Right atrium auricular region (tissue), 2 donors: ENCODE measurements around the gene GAL3ST2. TPM values are rescaled to one million over a fixed set of nuclear protein-coding genes. Genes with fewer than 3 reads are reported as not detected.

Source experiments
- DNase-seq: peaks from one replicate; pipeline ENCODE4 v3.0.0-alpha.2; 2019; ENCODE audit warnings: low spot score
- H3K27ac ChIP-seq, 2 donors: fragments of 200-600 bp; sonication (generic); 1 replicate in 1 of 2; 2 replicates in 1 of 2; pipeline ENCODE4 v1.5.1; 2016 to 2019
- H3K27me3 ChIP-seq, 2 donors: fragments of 200-600 bp; sonication (generic); one replicate each; pipeline versions ENCODE4 v1.5.1 to v1.6.0; 2017 to 2019
- H3K36me3 ChIP-seq: fragments of 200-600 bp; sonication (generic); one replicate; pipeline ENCODE4 v1.5.1; 2016
- H3K4me1 ChIP-seq, 2 donors: fragments of 200-600 bp; sonication (generic); one replicate each; pipeline versions ENCODE4 v1.5.1 to v1.6.0; 2017 to 2019
- H3K4me3 ChIP-seq, 2 donors: fragments of 200-600 bp; sonication (generic); 1 replicate in 1 of 2; 2 replicates in 1 of 2; pipeline ENCODE4 v1.5.1; 2017 to 2019; ENCODE audit warnings: mild to moderate bottlenecking in 1 of 2, moderate library complexity in 1 of 2
- H3K9me3 ChIP-seq, 2 donors: fragments of 200-600 bp; sonication (generic); one replicate each; pipeline ENCODE4 v1.5.1; 2019
- CTCF ChIP-seq, 2 donors: fragments of 200-600 bp; sonication (generic); IDR thresholded peaks; one replicate each; pipeline ENCODE4 v1.5.1; 2019; ENCODE audit warnings: antibody characterized with exemption in 2 of 2
- total RNA-seq, 2 donors: library from RNA; depleted of rRNA; stranded (reverse); fragments of >200 nt; gene quantifications; one replicate each; pipeline ENCODE4 v1.1.0, GENCODE V29; 2016

The GAL3ST2 gene
- total RNA-seq, 2 donors from 2014 or later: 0.56 to 1.1 TPM

DNA sequence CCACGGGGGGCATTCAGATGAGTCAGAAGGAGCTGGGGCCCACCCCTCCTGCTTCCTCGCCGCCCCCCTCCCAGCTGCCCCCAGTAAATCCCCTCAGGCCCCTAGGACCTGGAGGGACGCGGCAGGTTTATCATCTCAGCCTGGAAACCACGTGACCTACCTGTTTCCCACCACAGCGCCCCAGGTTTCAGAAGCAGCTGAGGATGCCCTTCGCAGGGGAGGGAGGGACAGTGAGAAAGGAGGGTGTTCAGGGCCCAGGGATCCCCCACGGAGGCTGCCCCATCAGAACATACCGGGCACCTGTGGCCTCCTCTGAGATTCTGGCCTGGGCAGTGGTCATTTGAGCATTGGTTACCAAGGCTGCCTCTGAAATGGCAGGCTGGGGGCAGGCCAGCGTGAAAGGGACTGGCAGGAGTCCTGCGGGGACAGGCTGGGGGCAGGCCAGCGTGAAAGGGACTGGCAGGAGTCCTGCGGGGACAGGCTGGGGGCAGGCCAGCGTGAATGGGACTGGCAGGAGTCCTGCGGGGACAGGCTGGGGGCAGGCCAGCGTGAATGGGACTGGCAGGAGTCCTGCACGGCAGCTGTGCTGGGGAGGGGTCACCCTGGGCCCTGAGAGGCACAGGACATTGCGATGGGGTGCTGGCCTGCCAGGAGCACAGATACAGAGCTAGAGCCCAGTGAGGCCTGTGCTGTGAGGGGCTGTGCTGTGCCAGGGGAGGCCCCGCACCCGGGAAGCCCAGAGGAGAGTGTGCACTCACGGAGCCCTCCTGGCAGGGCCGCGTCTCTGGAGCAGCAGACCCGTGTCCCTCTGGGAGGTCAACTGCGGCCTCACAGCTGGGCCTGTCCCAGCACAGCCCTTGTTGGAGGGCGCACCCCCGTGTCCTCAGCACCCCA, 33.9 kb downstream of the GAL3ST2 start:
- DNase-seq: peak; percentile 58
- Histone ChIP-seq H3K4me3 (no peak overlapping the region), H3K9me3 (no peaks in the 10 kb centered on the region), H3K27ac (peak overlapping the region; percentile 78 to 84), H3K36me3 (no peaks in the 10 kb centered on the region), H3K27me3 (no peaks in the 10 kb centered on the region), H3K4me1 (peaks cover 0 to 20% of the 10 kb centered on the region in 2 donors)
- TF ChIP-seq CTCF (IDR thresholded peaks at IDR 0.05): no peak

DNA sequence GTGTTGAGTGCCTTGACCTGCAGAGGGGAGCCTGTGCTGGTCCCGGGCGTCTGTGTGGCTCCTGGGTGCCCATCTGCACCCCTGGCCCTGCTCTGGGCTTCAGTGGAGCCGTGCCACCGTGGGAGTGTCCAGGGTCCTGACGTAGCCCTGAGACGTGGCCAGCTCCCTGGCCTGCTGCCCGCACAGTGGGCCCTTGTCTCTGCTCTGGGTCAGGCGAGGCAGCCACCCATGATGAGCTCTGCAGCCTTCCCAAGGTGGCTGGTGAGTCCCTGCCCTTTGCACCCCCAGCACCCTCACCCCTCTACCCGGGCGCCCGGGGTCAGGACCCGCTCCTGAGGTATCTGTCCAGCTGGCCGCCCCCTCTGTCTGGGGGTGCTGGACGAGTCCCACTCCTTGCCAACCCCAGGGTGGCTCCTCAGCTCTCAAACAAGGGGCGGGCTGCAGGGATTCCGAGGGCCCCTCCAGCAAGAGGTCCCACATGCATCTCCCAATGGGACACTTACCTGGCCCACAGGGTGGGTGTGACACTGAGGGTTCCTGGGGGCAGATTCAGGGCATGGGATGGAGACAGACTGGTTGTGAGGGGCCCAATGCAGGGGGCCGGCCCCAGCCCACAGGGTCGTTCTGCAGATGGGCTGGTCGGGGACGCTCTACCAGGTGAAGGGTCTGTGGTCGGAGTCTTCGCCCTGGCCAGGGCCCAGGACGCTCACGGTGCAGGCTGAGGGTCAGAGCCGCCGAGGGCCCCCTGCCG, 34.8 kb downstream of the GAL3ST2 start:
- Histone ChIP-seq H3K4me3 (no peak overlapping the region), H3K4me1 (peaks cover 0 to 20% of the 10 kb centered on the region in 2 donors), H3K27ac (peak overlapping the region; percentile 78 to 84), H3K36me3 (no peaks in the 10 kb centered on the region), H3K27me3 (no peaks in the 10 kb centered on the region), H3K9me3 (no peaks in the 10 kb centered on the region)
- DNase-seq: peak; percentile 58
- TF ChIP-seq CTCF (IDR thresholded peaks at IDR 0.05): no peak

- no peak overlapping the region for H3K4me3 ChIP-seq
- no peak for TF ChIP-seq CTCF (IDR thresholded peaks at IDR 0.05)
- H3K27me3 ChIP-seq: no peaks in the 10 kb centered on the region
- H3K9me3 ChIP-seq: no peaks in the 10 kb centered on the region
- no peak overlapping the region for H3K27ac ChIP-seq
- peaks cover 0 to 23% of the 10 kb centered on the region in 2 donors for H3K4me1 ChIP-seq
- H3K36me3 ChIP-seq: no peaks in the 10 kb centered on the region
- no peak for DNase-seq
Observed at GRCh38 chr2:241811952-241812729, 35.5 kb downstream of the GAL3ST2 start.

- no peak for DNase-seq
- no peak for TF ChIP-seq CTCF (IDR thresholded peaks at IDR 0.05)
- H3K4me3 ChIP-seq: no peak overlapping the region
- H3K36me3 ChIP-seq: no peaks in the 10 kb centered on the region
- no peaks in the 10 kb centered on the region for H3K9me3 ChIP-seq
- H3K27ac ChIP-seq: no peak overlapping the region
- H3K27me3 ChIP-seq: no peaks in the 10 kb centered on the region
- H3K4me1 ChIP-seq: peaks cover 0 to 25% of the 10 kb centered on the region in 2 donors
Observed at GRCh38 chr2:241812730-241813643, 36.4 kb downstream of the GAL3ST2 start.
